Bone marrow (tissue), 2 donors: ENCODE measurements around the gene NDUFA13.

ENCODE experiments used
- DNase-seq, 2 donors: peaks; one replicate each; lab custom pipeline; 2025; lab: John Stamatoyannopoulos, UW

NDUFA13 gene

DNA sequence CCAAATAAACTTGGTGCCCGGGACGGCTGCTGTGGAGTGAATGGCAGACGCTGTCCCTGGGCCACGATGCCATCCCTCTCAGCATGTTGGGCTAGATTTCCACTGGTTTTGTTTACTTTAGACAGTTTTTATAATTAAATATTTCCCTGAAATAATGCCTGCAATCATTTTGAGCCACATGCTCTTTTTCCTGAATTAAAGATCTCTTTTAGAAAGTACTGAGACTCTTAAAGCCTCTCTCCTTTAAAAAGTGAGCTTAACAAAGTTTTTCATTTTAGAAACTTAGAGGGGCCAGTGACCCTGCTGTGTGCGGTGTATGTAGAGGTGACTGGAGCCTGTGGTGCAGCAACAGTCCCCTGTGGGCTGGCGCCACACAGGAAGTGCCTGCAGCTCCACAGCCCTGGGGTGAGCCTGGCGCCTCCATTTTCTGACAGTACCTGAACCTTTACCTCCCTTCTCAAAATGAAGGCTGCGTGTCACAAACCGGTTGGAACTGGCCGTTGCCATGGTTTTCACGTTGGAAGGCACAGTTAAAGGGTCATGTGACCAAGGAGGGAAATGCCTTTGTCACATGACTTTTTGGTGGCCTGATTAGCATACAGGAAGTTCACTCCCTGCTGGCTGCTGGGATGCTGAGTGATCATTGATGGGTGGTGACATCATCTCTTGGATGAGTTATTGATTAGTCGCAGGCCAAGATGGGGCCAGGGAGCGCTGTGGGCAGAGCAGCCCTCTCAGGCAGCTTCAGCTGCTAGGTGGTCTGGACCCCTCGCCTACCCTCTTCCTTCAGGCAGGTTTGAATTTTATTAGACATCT lies 26.9 kb upstream of the NDUFA13 start:
- peak; percentile 59 to 62 for DNase-seq

DNA sequence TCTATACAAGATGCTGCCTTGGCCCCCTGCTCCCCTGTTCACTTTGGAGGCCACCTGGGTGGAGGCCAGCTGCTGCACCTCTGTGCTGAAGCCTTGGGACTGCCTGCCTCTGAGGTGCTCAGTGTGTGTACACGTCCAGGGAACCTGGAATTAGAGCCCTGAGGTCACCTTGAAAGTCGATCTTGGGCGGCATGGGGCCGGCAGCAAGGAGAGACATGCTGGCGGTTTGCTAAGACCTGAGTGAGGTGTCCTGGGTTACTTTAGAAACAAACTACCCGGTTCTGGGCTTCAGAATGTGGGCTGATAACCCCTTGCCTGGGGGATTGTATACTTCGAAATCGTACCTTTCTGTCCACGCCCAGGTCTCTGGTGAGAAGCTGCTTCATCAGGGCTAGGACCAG lies 26.2 kb upstream of the NDUFA13 start:
- no peak for DNase-seq

DNA sequence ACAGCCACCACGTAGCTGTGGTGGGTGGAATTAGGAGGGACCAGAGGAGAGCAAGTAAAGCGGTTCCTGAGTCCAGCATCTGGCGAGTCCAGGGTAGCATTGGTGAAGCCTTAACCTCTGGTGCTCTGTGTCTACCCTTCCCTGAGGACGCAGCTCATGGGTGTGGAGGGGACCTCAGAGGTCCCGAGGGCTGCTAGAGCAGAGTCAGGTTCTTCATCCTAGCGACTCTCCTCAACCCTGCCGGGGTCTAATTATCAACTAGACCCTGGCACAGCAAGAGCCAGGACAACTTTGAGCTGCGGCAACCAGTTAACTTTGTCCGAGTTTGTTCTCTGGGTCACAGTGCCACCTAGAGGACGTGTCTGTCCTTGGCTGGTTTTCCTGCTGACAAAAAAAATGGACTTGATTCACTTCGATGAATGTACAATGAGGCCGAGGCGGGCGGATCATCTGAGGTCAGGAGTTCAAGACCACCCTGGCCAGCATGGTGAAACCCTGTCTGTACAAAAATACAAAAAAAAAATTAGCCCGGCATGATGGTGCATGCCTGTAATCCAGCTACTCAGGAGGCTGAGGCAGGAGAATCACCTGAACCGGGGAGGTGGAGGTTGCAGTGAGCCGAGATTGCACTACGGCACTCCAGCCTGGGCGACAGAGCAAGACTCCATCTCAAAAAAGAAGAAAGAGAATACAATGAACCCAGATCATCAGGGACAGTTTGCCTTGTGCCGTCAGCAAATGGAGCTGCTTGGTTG lies 25.6 kb upstream of the NDUFA13 start:
- peak; percentile 46 to 50 for DNase-seq

DNA sequence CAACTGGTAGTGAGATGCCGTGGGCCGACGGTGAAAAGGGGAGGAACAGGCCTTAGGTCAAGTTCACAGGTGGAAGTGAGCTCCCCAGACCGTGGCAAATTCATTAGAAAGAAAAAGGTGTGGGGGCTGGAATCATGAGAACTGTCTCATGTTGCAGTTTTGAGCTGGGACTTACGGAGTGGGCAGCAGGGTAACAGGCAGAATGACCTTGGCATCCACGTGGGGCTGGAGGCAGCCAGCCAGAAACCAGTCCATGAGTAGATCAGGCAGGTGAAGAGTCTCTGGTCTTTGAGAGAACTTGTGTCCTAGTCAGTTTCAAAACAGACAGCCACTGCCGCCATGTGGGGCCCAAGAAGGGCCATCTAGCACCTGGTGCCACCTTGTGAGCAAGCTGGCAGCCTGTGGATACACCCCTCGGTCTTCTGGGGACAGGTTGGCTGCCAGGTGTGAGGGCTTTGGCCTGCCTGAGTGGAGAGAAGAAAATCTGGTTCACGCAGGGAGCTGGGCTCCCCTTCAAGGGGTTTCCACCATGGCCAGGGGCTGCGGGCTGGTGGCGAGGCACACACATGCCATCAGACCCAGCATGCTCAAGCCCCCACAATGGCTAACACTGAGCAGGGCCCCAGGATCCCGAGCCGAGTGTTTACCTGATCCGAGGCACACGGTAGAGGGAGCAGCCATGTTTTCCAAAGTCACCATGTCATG lies 24.6 kb upstream of the NDUFA13 start:
- DNase-seq, result no peak

DNA sequence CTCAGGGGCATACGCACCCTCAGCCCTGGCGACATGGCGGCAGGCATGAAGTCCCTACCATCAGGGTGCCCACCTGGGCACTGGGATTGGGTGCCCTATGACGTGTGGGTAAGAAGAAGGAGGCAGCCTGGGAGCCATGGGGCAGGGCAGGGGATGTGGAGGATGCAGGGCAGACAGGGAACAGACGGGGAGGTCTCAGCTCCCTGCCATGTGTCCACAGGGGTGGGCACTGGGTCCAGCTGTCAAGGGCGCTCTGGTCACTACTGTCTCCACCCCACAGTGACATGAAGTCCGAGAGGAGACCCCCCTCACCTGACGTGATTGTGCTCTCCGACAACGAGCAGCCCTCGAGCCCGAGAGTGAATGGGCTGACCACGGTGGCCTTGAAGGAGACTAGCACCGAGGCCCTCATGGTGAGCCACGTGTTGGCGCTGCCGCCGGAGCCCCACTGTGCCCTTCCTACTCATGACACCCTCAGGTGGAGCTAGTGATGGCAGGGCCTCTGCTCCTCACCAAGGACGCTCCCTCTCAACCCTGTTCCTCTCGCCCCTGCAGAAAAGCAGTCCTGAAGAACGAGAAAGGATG lies 23.9 kb upstream of the NDUFA13 start:
- DNase-seq, result no peak

DNA sequence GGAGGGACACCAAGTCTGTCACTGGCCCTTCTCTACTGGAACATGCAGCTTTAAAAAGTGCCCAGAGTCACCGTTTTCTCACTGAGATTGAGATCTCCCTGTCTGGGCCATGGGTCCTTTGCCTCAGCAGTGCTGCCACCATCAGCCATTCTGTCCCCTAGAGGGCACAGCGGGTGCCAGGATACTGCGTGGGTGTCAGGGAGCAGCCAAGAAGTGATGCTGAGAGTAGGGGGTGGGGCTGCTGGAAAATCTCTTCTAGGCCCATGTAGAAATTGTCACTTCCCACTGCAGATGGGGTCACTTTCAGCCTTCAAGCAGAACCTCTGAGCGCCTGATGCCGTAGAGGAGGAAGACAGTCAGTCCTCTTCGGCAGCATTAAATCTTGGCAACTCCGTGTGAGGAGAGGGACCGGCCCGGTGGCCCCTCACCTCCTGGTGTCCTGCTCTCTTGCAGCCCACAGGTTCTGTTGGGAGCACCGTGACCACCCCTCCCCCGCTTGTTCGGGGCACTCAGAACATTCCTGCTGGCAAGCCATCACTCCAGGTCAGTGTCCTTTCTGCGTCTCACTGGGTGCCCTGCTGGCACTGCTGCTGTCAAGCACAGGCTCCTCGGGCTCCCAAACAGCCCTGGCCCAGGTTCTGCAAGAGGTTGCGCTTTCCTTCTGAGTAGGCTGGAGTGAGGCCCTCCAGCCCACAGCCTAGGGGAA lies 22.0 kb upstream of the NDUFA13 start:
- no peak for DNase-seq

DNA sequence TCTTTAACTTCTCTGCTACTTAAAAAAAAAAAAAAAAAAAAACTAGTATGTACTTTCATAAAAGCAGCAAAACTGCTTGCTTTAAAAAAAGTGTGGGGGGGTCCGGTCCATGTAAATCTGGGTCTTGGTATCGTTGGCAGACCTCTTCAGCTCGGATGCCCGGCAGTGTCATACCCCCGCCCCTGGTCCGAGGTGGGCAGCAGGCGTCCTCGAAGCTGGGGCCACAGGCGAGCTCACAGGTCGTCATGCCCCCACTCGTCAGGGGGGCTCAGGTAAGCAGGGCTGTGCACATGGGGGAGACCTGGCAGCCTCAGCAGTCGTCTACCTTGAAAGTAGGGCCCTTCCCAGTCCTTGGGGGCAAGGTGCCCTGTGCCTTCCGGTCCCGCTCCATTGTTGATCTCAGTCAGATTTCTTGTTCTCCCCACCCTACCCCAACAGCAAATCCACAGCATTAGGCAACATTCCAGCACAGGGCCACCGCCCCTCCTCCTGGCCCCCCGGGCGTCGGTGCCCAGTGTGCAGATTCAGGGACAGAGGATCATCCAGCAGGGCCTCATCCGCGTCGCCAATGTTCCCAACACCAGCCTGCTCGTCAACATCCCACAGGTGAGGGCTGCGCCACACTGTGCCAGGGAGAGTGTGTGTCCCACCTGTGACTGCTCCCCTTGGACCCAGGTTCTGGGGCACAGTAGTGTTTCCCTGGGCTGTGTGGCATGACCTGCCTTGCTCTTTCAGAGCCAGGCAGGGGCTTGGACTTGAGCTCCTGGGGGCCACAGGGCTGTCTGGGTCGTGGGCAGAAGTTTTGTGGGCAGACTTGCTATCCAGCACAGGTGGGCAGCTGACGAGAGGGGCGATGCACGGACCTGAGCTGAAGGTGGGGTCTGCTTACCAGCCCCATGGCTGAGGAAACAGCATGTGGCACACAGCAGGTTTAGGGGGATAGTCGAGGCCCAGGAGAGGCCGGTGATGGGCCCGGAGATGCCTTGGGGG lies 20.1 kb upstream of the NDUFA13 start:
- no peak for DNase-seq

DNA sequence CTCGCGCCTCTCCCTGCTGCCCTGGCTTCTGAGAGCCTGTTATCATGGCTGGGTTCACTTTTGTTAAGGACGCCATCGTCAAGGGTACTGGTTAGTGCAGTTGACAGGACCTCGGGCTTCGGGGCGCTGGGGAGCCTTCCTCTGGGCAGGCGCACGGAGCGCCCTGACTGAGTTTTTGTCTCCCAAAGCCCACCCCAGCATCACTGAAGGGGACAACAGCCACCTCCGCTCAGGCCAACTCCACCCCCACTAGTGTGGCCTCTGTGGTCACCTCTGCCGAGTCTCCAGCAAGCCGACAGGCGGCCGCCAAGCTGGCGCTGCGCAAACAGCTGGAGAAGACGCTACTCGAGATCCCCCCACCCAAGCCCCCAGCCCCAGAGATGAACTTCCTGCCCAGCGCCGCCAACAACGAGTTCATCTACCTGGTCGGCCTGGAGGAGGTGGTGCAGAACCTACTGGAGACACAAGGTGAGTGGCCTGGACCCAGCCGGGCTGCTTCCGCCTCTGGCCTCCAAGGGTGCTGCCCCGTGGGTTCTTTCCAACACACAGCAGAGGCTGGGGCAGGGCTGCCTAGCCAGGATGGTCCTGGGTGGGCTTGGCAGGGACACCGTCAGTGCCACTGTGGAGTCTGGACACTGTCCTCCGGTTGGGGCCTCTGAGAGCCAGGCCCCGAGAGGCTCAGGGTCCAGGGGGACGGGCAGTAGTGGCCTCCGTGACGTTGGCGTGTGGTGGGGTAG lies 17.6 kb upstream of the NDUFA13 start:
- DNase-seq, result no peak

DNA sequence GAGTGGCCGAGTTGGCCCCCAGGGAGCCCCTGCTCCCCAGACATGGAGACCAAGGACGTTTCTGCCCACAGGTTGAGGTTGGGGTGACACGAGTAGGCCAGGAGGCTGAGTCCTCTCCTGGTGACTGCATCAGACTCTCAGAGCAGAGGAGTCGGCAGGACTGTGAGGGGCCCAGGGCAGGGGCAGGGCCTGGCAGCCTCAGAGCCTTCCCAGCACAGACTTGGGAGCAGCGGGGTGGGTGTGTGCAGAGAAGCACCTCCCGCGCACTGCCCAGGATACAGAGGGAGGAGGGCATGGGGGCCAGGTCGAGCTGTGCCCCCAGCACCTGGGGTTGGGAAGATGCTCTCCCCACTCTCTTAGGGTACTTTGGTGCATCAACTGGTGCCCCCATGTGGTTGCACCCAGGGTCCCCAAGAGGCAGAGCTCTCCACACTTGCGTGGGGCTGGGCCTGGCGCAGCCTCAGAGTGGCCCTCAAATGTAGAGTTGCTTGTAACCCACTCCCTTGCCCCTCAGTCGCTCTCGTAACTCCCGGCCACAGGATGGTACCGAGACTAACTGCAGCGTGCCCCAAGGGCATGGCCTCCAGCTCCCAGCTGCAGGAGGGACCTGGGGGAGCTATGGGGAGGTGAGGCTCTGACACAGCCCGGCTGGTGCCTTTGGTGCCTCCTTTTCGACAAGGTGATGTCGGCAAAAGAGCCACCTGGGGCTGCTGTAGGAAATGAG lies 16.6 kb upstream of the NDUFA13 start:
- DNase-seq, result no peak

DNA sequence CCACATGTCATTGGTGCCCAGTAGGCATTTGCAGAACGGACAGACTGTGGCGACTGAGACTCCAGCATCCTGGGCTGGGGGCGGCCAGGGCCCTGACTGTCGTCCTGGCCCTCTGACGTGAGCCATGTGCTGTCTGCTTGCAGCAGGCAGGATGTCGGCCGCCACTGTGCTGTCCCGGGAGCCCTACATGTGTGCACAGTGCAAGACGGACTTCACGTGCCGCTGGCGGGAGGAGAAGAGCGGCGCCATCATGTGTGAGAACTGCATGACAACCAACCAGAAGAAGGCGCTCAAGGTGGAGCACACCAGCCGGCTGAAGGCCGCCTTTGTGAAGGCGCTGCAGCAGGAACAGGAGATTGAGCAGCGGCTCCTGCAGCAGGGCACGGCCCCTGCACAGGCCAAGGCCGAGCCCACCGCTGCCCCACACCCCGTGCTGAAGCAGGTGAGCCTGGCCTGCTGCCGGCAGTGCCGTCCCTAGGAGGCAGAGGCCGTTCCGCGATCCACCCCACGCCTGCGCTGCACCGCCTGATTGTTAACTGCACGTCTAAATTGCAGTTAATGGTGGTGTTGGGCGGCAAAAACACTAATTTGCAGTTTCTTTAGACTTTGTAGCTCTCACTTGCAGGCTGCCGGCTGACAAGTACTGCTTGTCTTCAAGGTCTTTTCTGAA lies 14.9 kb upstream of the NDUFA13 start:
- no peak for DNase-seq

DNA sequence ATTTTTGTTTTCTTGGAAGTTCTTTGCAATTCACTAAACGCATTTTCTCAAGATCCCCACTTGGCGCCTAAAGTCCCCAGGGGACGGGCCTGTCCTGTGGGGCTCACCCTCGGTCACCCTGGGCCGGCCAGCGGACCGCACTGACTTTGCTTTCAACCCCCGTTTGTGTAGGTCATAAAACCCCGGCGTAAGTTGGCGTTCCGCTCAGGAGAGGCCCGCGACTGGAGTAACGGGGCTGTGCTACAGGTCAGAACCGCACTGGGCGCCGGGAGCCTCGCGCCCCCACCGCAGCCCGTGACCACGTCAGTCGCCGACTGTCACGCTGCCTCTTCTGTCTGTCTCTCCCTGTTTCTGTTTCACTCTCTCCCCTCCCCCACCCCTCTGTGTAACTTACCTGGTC lies 14.2 kb upstream of the NDUFA13 start:
- no peak for DNase-seq

DNA sequence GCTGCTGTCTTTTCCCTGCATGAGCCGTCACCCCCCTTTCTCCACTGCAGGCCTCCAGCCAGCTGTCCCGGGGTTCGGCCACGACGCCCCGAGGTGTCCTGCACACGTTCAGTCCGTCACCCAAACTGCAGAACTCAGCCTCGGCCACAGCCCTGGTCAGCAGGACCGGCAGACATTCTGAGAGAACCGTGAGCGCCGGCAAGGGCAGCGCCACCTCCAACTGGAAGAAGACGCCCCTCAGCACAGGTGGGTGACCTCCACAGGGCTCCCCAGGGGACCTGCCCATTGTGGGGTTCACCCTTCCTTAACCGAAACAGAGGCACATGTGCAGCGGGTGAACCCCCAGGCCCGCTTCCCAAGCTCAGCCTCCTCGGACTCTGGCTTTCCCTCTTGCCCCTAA lies 13.7 kb upstream of the NDUFA13 start:
- DNase-seq, result no peak

DNA sequence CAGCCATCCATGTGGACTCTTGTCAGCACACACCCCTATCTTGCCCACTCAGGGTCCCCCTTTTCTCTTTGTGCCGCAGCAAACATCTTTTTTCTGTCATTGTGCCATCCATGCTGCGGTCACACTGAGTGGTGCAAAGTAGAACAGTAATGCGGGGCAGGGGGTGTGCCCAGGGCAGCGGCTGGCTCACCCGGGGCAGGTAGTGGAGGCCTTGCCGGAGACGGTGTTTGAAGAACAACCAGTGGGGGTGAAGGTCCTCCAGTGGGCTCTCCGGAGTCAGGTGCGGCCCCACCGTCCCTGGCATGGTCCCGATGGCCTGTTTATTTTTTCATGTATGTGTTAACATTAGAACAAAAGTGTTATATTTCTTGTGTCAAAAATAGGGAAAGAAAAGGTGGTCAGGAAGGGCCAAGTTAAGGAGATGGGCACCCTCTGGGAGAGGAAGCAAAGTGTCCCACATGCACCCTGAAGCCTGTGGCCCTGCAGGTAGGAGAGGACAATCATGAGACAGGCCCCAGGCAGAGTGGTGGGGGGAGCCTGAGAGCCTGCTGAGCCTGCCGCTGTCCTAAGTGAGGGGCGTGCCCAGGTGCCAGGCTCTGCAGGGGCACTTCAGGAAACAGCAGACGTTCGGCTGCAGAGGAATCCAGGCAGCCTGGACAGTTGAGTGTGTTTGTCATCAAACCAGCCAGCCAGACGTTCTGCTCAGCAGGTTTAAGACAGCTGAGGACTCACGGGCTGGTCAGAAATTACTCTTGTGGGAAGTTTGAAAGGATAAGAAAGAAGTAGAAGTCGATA lies 13.0 kb upstream of the NDUFA13 start:
- DNase-seq, result no peak

DNA sequence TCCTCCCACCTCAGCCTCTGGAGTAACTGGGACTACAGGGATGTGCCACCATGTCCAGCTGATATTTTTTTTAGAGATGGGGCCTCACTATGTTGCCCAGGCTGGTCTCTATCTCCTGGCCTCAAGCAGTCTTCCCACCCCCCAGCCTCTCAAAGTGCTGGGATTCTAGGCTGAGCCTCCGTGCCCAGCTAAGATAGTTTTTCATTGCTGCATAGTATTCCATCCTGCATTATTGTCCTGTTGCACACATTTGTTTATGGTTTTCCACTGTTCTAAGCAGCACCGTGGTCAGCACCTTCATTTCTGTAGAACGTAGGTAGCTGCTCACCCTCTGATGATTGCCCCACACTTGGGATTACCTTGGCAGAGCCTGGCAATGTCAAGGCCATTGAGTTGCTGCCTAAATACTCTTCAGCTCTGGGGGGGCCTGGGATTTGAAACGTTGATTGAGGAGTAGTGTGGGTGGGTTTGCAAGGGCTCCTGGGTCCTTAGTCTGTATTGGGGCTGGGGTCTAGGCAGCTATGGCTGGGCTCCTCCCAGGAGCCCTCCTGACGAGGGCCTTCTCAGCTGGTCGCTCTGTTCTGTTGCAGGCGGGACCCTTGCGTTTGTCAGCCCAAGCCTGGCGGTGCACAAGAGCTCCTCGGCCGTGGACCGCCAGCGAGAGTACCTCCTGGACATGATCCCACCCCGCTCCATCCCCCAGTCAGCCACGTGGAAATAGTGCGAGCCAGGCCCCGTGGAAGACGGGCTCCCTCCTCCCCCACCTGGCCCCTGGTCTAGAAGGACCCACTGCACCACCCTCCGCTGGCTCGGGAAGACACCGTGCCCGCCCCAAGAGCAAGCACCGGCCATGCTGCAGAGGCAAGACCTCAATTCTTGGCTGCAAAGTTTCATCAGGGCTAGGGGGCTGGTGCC lies 11.0 kb upstream of the NDUFA13 start:
- no peak for DNase-seq

DNA sequence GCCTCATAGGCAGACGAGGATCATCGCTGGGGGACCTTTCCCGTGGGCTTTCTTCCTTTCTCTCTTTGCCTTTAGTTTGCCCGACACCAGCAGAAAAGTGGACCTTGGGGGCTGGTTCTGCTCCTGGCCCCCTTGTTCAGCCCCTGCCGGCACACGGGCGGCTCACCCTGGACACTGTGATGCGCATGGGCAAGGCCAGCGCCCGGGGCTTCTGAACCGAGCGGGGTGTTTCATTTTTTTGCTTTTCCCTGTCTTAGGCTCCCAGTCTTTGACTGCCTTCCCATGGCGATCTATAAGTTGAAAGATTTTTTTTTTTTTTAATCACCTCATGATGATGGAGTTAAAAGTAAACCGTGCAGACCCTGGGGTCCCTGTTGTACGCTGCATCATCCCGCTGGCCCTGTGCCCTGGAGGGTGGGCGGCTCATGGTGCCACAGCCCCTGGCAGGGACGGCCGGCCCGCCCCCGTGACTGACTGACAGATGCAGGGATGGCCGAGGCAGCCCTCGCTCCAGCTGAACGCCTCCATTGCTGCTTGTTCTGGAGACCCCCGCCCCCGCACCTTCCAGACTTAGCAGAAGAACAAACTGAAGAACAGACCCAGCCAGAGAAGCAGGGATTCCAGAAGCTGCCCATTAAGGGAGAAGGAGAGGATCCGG lies 10.2 kb upstream of the NDUFA13 start:
- DNase-seq, result no peak

DNA sequence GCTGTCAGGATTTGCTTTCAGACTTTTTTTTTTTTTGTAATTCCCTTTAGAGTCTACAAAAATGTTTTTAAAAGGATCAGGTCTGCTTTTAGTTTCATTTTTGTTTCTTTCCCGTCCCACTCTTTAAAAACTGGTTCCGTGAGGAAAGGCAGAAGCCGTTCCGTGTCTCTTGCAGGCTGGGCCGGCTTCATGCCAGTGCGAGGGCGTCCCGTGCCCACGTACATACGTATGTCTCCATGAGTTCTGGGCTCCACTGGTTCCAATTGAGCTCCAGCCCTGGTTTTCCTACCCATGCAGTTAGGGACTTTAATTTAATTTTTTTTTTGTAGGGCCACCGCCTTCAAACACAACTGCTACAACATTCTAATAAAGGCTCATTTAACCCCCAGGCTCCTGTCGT lies 9.4 kb upstream of the NDUFA13 start:
- DNase-seq, result no peak
